ENCODE measurements around the gene C22orf23. TPM values are rescaled to one million over a fixed set of nuclear protein-coding genes. Genes with fewer than 3 reads are reported as not detected.

C22orf23 gene
- total RNA-seq, 1 experiment from 2014 or later, result 1.0 TPM

DNA sequence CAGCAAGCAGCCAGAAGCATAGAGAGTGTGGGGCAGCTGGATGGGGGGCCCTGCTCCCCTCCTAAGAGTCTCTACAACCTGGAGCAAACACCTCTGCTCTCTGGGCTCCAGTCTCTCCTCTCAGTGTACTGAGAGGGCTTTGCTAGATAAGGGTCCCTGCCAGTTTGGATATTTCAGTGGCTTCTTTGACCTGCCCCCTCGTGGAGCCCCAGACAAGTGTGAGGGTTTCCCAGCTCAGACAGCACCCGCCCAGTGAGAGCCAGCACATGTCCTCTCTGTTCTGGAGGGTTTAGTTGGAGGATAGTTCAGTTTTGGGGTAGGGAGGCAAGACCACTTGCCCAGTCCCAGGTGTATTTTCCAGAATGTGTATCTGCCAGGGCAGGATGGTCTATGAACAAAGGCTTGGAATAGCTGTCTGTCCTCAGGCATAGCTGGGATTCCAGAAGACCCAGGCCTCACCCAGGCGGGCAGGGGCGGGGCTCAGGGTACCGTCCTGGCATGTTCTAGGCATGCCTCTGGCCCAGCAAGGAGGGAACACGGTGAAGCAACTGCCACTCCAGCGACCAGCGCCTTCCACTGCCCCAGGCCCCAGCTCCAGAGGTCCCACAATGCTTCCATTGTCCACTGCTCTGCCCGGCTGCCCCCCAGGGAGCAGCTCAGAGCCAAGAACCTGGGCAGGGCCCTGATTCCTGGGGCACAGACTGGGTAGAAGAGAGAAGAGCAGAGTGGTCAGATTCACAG lies 54.8 kb downstream of the C22orf23 start:
- Histone ChIP-seq H3K4me3 (no peak overlapping the region), H3K79me2 (ENCODE audit: low read depth) (no peaks in the 10 kb centered on the region), H3K9me2 (ENCODE audit: insufficient read depth) (no peaks in the 10 kb centered on the region), H3K36me3 (ENCODE audit: low read depth) (no peaks in the 10 kb centered on the region), H3K4me1 (replicated peaks; ENCODE audit: insufficient read depth) (peaks cover 72% of the 10 kb centered on the region), H3F3A (ENCODE audit: insufficient read depth, low read depth) (peaks cover 64% of the 10 kb centered on the region), H3K4me2 (peak overlapping the region; percentile 71), H3K9me3 (ENCODE audit: insufficient read depth, low read depth) (no peaks in the 10 kb centered on the region), H4K20me1 (ENCODE audit: insufficient read depth) (no peaks in the 10 kb centered on the region), H3K27ac (peak overlapping the region; percentile 92), H3K27me3 (ENCODE audit: insufficient read depth, low read depth) (no peaks in the 10 kb centered on the region), H2AFZ (no peak overlapping the region)
- intact Hi-C loops (cut with micrococcal nuclease; ENCODE audit: unreplicated experiment), result no loop called here
- POLR2A ChIA-PET (ENCODE audit: unreplicated experiment), result interaction anchor here (0.5 to 0.7 kb wide), 6 partner anchors 34 to 1621 kb away, joined by 3 to 7 read pairs (median 4); no protein-coding TSS in a partner anchor
- CTCF ChIA-PET, result interaction anchor here (0.6 to 2.7 kb wide), 3 partner anchors 8 to 36 kb away, joined by 4 to 22 read pairs (median 7); no protein-coding TSS in a partner anchor
- peak; percentile 84 to 94 for DNase-seq
- TF ChIP-seq, protein P1, sequence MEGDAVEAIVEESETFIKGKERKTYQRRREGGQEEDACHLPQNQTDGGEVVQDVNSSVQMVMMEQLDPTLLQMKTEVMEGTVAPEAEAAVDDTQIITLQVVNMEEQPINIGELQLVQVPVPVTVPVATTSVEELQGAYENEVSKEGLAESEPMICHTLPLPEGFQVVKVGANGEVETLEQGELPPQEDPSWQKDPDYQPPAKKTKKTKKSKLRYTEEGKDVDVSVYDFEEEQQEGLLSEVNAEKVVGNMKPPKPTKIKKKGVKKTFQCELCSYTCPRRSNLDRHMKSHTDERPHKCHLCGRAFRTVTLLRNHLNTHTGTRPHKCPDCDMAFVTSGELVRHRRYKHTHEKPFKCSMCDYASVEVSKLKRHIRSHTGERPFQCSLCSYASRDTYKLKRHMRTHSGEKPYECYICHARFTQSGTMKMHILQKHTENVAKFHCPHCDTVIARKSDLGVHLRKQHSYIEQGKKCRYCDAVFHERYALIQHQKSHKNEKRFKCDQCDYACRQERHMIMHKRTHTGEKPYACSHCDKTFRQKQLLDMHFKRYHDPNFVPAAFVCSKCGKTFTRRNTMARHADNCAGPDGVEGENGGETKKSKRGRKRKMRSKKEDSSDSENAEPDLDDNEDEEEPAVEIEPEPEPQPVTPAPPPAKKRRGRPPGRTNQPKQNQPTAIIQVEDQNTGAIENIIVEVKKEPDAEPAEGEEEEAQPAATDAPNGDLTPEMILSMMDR (conservative IDR thresholded peaks at IDR 0.05), result no peak
- TF ChIP-seq EZH2 (IDR thresholded peaks at IDR 0.05; ENCODE audit: low read depth), result no peak
- BruUV-seq (replicated peaks), result no TSS peak

DNA sequence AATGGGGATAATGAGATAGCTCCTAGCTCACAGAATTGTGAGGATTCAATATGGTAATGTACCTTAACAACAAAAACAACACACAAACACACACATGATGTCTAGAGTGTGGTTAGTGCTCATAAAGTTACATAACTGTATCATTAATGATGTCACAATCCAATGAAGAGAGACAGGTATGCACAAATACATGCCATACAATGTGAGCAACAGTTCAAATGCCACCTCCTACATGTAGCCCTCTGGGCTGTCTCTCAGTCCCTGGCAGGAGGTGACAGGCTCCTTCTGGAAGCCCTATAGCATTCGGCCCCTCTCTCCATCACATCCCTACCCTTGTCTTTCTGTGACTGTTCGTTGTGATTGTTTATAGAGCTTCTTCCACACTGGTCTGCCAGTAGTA lies 55.6 kb downstream of the C22orf23 start:
- peak in 1 of 2 experiments; percentile 57 for DNase-seq
- no peaks in the 10 kb centered on the region for H3K9me3 ChIP-seq (ENCODE audit: insufficient read depth, low read depth)
- H4K20me1 ChIP-seq (ENCODE audit: insufficient read depth), result no peaks in the 10 kb centered on the region
- H3K4me1 ChIP-seq (replicated peaks; ENCODE audit: insufficient read depth), result peaks cover 75% of the 10 kb centered on the region
- peak overlapping the region; percentile 71 for H3K4me2 ChIP-seq
- POLR2A ChIA-PET (ENCODE audit: unreplicated experiment), result interaction anchor here (0.5 to 0.7 kb wide), 3 partner anchors 373 to 1622 kb away, joined by 3 to 5 read pairs (median 4); no protein-coding TSS in a partner anchor
- H2AFZ ChIP-seq, result no peak overlapping the region
- no TSS peak for BruUV-seq (replicated peaks)
- no peak for TF ChIP-seq EZH2 (IDR thresholded peaks at IDR 0.05; ENCODE audit: low read depth)
- TF ChIP-seq, protein P1 (conservative IDR thresholded peaks at IDR 0.05), result no peak
- peaks cover 67% of the 10 kb centered on the region for H3F3A ChIP-seq (ENCODE audit: insufficient read depth, low read depth)
- H3K79me2 ChIP-seq (ENCODE audit: low read depth), result no peaks in the 10 kb centered on the region
- intact Hi-C loops (cut with micrococcal nuclease; ENCODE audit: unreplicated experiment), result no loop called here
- no peaks in the 10 kb centered on the region for H3K27me3 ChIP-seq (ENCODE audit: insufficient read depth, low read depth)
- H3K9me2 ChIP-seq (ENCODE audit: insufficient read depth), result no peaks in the 10 kb centered on the region
- no peak overlapping the region for H3K4me3 ChIP-seq
- CTCF ChIA-PET, result interaction anchor here (0.8 to 2.7 kb wide), 2 partner anchors 10 to 147 kb away, joined by 3 to 22 read pairs; no protein-coding TSS in a partner anchor
- no peaks in the 10 kb centered on the region for H3K36me3 ChIP-seq (ENCODE audit: low read depth)
- H3K27ac ChIP-seq, result peak overlapping the region; percentile 92

DNA sequence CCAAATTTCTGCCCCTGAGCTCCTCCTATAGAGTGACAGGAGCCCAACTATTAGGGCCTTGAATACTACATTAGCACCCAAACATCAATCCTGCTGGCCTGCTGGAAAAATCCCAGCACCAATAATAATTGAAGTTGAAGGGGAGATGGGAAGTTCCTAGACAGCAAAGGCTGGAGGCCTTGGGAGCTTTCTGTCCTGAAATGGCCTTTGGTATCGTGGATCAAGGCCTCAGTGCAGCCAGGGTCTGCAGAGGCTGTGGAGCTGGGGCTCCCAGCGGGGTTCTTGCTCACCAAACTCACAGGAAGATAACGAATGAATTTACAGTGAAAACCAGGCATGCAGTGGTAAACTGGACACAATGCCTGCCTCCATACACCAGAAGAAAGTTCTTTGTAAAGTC lies 56.5 kb downstream of the C22orf23 start:
- no peaks in the 10 kb centered on the region for H4K20me1 ChIP-seq (ENCODE audit: insufficient read depth)
- CTCF ChIA-PET, result interaction anchor here (0.8 to 2.7 kb wide), 4 partner anchors 8 to 146 kb away, joined by 3 to 22 read pairs (median 9); no protein-coding TSS in a partner anchor
- no peaks in the 10 kb centered on the region for H3K9me2 ChIP-seq (ENCODE audit: insufficient read depth)
- no peak for TF ChIP-seq EZH2 (IDR thresholded peaks at IDR 0.05; ENCODE audit: low read depth)
- TF ChIP-seq, protein P1 (conservative IDR thresholded peaks at IDR 0.05), result no peak
- POLR2A ChIA-PET (ENCODE audit: unreplicated experiment), result interaction anchor here (0.5 to 1.5 kb wide), 4 partner anchors 9 to 760 kb away, joined by 4 to 75 read pairs (median 4); partner anchors contain the start of gene MICALL1
- BruUV-seq (replicated peaks), result no TSS peak
- H3K79me2 ChIP-seq (ENCODE audit: low read depth), result 0 out of 2 replicates have a peak, but pooled peaks cover 2% of the 10 kb centered on the region
- H3K4me3 ChIP-seq, result peak overlapping the region; percentile 38; the same call in 1 of the 2 replicates
- H3K36me3 ChIP-seq (ENCODE audit: low read depth), result peaks cover 4% of the 10 kb centered on the region; the same call in 1 of the 2 replicates
- H3K4me1 ChIP-seq (replicated peaks; ENCODE audit: insufficient read depth), result peaks cover 83% of the 10 kb centered on the region
- DNase-seq, result no peak
- peak overlapping the region; percentile 71 for H3K4me2 ChIP-seq
- H3K27me3 ChIP-seq (ENCODE audit: insufficient read depth, low read depth), result no peaks in the 10 kb centered on the region
- peaks cover 75% of the 10 kb centered on the region for H3F3A ChIP-seq (ENCODE audit: insufficient read depth, low read depth)
- H3K27ac ChIP-seq, result peak overlapping the region; percentile 92
- no peak overlapping the region for H2AFZ ChIP-seq
- no peaks in the 10 kb centered on the region for H3K9me3 ChIP-seq (ENCODE audit: insufficient read depth, low read depth)
- intact Hi-C loops (cut with micrococcal nuclease; ENCODE audit: unreplicated experiment), result loop anchor here (1.0 kb wide), 1 partner anchor 8 kb away; no protein-coding TSS in a partner anchor
